Islet of Langerhans (tissue), 1 donor: ENCODE results near the gene PPP1R3D.

Source experiments
- FAIRE-seq: peaks from one replicate; lab custom pipeline; 2011; peaks lifted over from hg19 to GRCh38; lab: Jason Lieb, UNC

Gene PPP1R3D

GRCh38 chr20:59948828-59949720 lies 9.0 kb upstream of the PPP1R3D start:
- peak; percentile 91 for FAIRE-seq

DNA sequence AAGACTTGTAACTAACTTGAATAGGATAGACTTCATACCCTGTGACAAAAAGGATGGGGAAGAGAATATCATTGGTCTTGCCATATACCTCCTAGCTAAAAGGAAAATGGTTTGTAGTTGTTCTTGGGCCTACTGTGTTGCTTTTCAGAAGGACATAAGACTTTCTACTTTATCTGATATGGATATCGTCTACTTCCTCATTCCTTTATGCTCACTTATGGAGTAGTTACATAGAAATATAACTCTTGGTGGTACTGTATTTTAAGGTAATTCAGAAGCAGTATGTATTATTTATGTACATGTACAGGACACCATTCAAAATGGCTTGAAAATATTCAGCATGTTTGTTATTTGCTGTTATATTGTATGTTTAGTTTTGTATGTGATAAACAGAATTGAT lies 8.1 kb upstream of the PPP1R3D start:
- FAIRE-seq, result no peak

DNA sequence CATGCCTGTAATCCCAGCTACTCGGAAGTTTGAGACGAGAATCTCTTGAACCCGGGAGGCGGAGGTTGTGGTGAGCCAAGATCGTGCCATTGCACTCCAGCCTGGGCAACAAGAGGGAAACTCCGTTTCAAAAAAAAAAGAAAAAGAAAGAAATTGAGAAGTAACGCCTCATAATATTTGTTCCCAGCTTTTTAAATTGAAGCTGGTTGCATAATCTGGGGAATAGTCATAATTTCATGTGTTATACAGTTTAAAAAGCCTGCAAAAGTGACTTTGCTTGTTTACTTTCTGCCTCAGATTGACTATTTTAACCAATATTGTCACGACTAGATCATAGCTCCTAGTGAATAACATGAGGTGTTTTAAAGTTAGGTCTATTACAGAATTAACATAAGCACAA lies 7.3 kb upstream of the PPP1R3D start:
- FAIRE-seq, result no peak

DNA sequence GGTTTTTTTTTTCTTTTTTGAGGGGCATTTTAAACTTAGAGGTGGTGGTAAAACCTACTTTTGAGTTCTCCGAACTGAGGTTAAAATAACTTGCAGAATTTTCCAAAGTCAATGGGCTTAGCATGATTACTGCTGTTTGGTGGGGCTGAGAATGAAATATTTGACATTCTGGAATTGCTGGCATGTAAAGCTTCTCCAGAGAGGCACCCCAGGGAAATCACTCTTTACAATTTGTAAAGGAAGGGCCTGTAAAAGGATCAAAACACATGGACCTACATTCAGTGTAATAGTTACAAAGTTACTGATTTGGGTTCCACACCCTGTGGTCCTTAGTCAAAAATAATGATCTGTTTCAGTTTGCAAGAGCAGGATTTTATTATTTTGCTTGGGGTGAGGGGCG lies 5.6 kb upstream of the PPP1R3D start:
- no peak for FAIRE-seq

DNA sequence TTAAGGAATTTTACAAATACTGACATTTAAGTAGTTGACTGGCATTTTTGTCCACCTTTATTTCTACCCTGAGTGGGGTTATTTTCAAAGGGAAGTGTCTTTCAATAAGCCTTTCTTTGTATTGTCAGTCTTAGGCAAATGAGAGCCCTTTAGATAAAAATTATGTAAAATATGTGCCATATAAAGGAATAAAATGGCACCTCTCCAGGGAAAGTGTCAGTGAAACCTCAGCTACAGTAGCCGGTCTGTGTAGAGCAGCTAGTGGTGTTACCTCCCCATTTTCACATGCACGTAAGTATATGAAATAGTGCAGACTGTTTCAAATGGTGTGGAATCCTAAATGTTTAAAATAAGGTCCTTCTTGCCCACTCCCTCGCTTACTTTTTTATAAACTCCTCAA lies 5.1 kb upstream of the PPP1R3D start:
- no peak for FAIRE-seq

- FAIRE-seq, result no peak
These were observed 4.6 kb upstream of the PPP1R3D start for GRCh38 chr20:59944726-59945125.

DNA sequence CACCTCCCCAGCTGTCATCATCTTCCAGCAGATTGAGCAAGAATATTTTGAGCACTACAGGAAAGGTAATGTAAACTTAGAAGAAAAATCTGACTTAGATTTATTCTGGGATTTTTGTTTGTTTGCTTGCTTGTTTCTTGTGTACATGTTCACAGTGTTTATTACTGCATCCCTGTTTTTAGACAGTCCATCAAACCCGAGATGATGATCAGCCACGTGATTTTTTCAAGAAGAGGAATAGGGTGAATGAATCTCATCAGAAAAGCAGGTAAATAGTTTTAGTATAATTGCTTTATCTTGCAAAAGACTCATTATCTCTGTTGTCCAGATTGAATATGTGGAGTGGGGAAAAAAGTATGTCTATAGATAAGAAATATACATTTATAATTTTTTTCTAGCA lies 2.1 kb upstream of the PPP1R3D start:
- FAIRE-seq, result no peak

GRCh38 chr20:59940956-59941294 lies 820 bp upstream of the PPP1R3D start:
- no peak for FAIRE-seq

GRCh38 chr20:59939879-59940128 lies 301 bp downstream of the PPP1R3D start:
- FAIRE-seq, result no peak

- no peak for FAIRE-seq
These were observed 840 bp downstream of the PPP1R3D start for GRCh38 chr20:59939052-59939878.

GRCh38 chr20:59938696-59939051 lies 1.4 kb downstream of the PPP1R3D start:
- FAIRE-seq, result no peak

DNA sequence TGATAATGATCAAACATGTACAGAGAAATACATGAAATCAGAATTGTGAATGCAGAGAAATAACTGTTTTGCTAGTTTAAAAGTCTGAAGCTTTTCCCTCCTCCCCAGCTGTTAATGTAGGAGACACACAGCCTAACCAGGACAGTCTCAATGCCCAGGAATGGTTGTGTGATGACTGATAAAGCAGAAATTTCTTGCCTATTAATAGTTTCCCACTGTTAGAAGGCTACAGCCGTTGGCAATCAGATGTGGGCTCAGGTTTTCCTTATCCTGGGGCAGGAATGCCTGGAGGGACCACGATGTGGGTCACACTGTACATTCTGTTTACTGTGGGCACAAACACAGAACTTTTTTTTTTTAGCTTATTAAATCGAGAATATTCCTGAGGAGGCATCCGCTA lies 1.9 kb downstream of the PPP1R3D start:
- no peak for FAIRE-seq

GRCh38 chr20:59937150-59937549 lies 3.0 kb downstream of the PPP1R3D start:
- no peak for FAIRE-seq

DNA sequence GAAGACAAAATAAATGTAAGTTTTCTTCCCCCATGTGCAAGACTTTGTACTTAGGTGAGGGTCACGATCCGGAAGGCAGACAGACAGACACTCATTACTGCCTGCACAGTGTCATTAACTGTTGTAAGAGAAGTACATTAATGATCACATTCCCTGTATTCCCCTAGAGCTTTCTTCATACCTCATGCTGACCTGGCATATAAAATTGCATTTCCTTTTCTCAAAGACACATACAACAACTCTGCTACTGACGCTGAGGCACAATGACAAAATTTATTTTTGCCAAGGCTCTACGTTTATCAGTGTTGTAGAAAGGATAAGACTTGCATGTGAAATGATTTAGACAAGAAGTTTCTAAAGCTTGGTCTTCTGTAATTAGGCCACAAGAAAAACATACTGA lies 3.7 kb downstream of the PPP1R3D start:
- FAIRE-seq, result no peak

DNA sequence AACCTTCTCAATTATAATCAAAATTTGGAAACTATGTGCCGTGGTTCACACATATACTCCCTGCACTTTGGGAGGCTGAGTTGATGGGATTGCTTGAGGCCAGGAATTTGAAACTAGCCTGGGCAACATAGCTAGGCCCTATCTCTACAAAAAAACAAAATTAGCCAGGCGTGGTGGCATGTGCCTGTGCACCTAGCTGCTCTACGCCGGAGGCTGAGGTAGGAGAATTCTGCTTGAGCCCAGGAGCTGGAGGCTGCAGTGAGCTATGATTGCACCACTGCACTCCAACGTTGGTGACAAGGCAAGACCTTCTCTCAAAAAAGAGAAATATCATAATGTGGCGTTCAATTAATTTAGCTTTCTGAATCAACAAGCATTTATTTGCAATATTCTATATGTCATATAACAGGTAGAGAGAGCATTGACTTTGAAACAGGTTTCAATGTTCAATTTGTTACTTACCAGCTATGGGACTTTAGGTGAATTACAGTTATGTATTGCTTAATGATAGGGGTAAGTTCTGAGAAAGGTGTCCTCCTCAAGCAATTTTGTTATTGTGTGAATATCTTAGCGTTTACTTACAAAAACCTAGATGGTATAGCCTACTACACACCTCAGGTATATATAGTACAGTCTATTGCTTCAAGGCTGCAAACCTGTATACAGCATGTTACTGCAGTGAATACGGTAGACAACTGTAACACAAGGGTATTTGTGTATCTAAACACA lies 4.5 kb downstream of the PPP1R3D start:
- FAIRE-seq, result no peak

- no peak for FAIRE-seq
These were observed 6.1 kb downstream of the PPP1R3D start for GRCh38 chr20:59933849-59934585.

GRCh38 chr20:59933296-59933848 lies 6.7 kb downstream of the PPP1R3D start, which contains the start of gene SYCP2:
SYCP2 (minus strand) TSS chr20:59933637; CDS start chr20:59922413, 11,224 bp downstream.
- no peak for FAIRE-seq

GRCh38 chr20:59932616-59933295 lies 7.3 kb downstream of the PPP1R3D start:
- FAIRE-seq, result no peak

GRCh38 chr20:59931511-59932312 lies 8.4 kb downstream of the PPP1R3D start:
- FAIRE-seq, result no peak

DNA sequence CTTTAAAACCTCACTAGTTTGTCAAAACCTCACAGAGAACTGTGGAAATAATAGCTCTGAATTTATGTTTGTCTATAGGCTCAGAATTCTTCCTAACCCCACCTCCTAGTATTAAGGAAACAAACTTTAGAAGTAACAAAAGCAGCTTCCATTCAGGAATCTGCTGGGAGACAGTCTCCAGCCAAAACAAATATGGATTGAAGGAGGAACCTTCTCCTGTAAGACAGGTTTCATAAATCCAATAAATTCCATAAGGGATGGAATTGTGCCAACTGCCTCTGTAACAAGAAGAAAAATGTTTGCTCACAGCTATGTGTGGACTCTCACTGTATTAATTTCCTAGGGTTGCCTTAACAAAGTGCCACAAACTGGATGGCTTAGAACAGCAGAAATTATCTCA lies 14.2 kb downstream of the PPP1R3D start:
- FAIRE-seq, result no peak

- no peak for FAIRE-seq
These were observed 14.7 kb downstream of the PPP1R3D start for GRCh38 chr20:59925359-59925758.
